ENCODE measurements around the gene CAB39.

CAB39 gene

GRCh38 chr2:230809015-230809414 is 96.4 kb downstream of the CAB39 start:
- no peak for TF ChIP-seq CTCF (IDR thresholded peaks at IDR 0.05; ENCODE audit: insufficient read depth, low read depth, low read length, missing control alignments)
- no peak for DNase-seq (ENCODE audit: low read depth)

GRCh38 chr2:230809677-230810251 is 97.1 kb downstream of the CAB39 start:
- no peak overlapping the region for H3K4me3 ChIP-seq (ENCODE audit: low read length)
- peak; percentile 22 for TF ChIP-seq CTCF (IDR thresholded peaks at IDR 0.05; ENCODE audit: insufficient read depth, low read depth, low read length, missing control alignments)
- DNase-seq (ENCODE audit: low read depth), result no peak

More at GRCh38 chr2:230809015-230809414, 96.4 kb downstream of the CAB39 start:
- no peak overlapping the region for H3K4me3 ChIP-seq (ENCODE audit: low read length)

DNA sequence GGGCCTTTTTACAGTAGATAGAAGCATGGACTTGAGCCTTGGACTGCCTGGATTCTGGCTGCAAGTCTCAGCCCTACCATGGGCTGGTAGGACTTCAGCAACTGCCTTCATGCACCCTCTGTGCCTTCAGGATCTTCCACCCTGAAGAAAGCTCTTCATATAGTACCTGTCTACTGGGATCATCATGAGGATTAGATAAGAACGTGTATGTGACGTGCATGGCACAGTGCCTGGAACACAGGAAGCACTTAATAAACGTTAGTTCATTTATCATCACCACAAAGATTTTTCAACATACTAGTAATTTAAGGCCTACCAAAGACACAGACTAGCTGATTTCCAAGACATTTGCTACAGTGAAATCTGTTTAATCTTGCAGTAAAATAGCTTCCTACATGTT is 98.9 kb downstream of the CAB39 start:
- DNase-seq (ENCODE audit: low read depth), result no peak
- no peak overlapping the region for H3K4me3 ChIP-seq (ENCODE audit: low read length)
- no peak for TF ChIP-seq CTCF (IDR thresholded peaks at IDR 0.05; ENCODE audit: insufficient read depth, low read depth, low read length, missing control alignments)

- H3K4me3 ChIP-seq (ENCODE audit: low read length), result no peak overlapping the region
- DNase-seq (ENCODE audit: low read depth), result peak; percentile 36
- TF ChIP-seq CTCF (IDR thresholded peaks at IDR 0.05; ENCODE audit: insufficient read depth, low read depth, low read length, missing control alignments), result no peak
Measured at GRCh38 chr2:230812033-230812432, 99.4 kb downstream of the CAB39 start.

GRCh38 chr2:230814616-230815015 is 102.0 kb downstream of the CAB39 start:
- TF ChIP-seq CTCF (IDR thresholded peaks at IDR 0.05; ENCODE audit: insufficient read depth, low read depth, low read length, missing control alignments), result peak; percentile 36
- H3K4me3 ChIP-seq (ENCODE audit: low read length), result no peak overlapping the region
- DNase-seq (ENCODE audit: low read depth), result no peak

- no peak for TF ChIP-seq CTCF (IDR thresholded peaks at IDR 0.05; ENCODE audit: insufficient read depth, low read depth, low read length, missing control alignments)
- H3K4me3 ChIP-seq (ENCODE audit: low read length), result no peak overlapping the region
- DNase-seq (ENCODE audit: low read depth), result no peak
Measured at GRCh38 chr2:230815088-230815487, 102.4 kb downstream of the CAB39 start.

DNA sequence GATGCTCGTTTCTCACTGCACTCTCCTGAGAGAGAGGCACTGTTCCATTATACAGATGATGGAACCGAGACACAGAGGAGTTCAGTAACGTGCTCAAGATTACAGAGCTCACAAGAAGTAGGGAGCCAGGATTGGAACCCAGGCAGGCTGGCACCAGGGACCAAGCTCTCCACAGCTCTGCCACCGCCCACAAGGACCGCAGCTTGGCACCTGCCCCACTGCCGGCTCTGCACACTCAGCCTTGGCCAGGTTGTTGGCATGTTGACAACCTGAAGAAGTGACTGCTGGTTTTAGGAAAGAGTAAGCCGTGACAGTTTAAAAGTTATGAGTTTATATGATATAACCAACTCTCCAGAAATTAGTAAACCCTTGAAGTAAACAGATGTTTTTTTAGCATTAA is 104.1 kb downstream of the CAB39 start:
- no peak for DNase-seq (ENCODE audit: low read depth)
- no peak for TF ChIP-seq CTCF (IDR thresholded peaks at IDR 0.05; ENCODE audit: insufficient read depth, low read depth, low read length, missing control alignments)
- no peak overlapping the region for H3K4me3 ChIP-seq (ENCODE audit: low read length)
